ENCODE results near the gene RER1. TPM values are rescaled to one million over a fixed set of nuclear protein-coding genes. Genes with fewer than 3 reads are reported as not detected.

Gene RER1
- total RNA-seq, 1 donor from 2014 or later = 49.6 TPM

GRCh38 chr1:2446861-2447260, 55.2 kb downstream of the RER1 start:
- no peak for DNase-seq (ENCODE audit: extremely low spot score in 2 of 2)
- no peak overlapping the region for H3K4me3 ChIP-seq
- peaks cover 6% of the 10 kb centered on the region for H3K4me1 ChIP-seq
- no peaks in the 10 kb centered on the region for H3K36me3 ChIP-seq
- no peaks in the 10 kb centered on the region for H3K27me3 ChIP-seq
- no peaks in the 10 kb centered on the region for H3K9me3 ChIP-seq
- H3K27ac ChIP-seq = no peak overlapping the region
- intact Hi-C loops (cut with DNase I) = no loop called here
- TF ChIP-seq POLR2AphosphoS5 (IDR thresholded peaks at IDR 0.05; ENCODE audit: insufficient read depth in 1 of 2, low read depth in 1 of 2) (no peak), CTCF (IDR thresholded peaks at IDR 0.05) (no peak), POLR2A (IDR thresholded peaks at IDR 0.05) (no peak)

- intact Hi-C loops (cut with DNase I) = no loop called here
- H3K4me3 ChIP-seq = no peak overlapping the region
Measured at GRCh38 chr1:2447276-2448097, 55.8 kb downstream of the RER1 start.

GRCh38 chr1:2448098-2448445, 56.4 kb downstream of the RER1 start:
- intact Hi-C loops (cut with DNase I) = no loop called here
- Histone ChIP-seq H3K4me3 (no peak overlapping the region), H3K27ac (no peak overlapping the region), H3K36me3 (no peaks in the 10 kb centered on the region), H3K27me3 (no peaks in the 10 kb centered on the region), H3K4me1 (peaks cover 2% of the 10 kb centered on the region), H3K9me3 (no peaks in the 10 kb centered on the region)
- DNase-seq (ENCODE audit: extremely low spot score in 2 of 2) = no peak
- TF ChIP-seq CTCF (IDR thresholded peaks at IDR 0.05) (no peak), POLR2A (IDR thresholded peaks at IDR 0.05) (no peak), POLR2AphosphoS5 (IDR thresholded peaks at IDR 0.05; ENCODE audit: insufficient read depth in 1 of 2, low read depth in 1 of 2) (no peak)

More at GRCh38 chr1:2447276-2448097, 55.8 kb downstream of the RER1 start:
- H3K4me1 ChIP-seq = peaks cover 6% of the 10 kb centered on the region
- TF ChIP-seq CTCF (IDR thresholded peaks at IDR 0.05) = no peak
- no peak for TF ChIP-seq POLR2A (IDR thresholded peaks at IDR 0.05)
- no peak for TF ChIP-seq POLR2AphosphoS5 (IDR thresholded peaks at IDR 0.05; ENCODE audit: insufficient read depth in 1 of 2, low read depth in 1 of 2)
- H3K27me3 ChIP-seq = no peaks in the 10 kb centered on the region
- H3K36me3 ChIP-seq = no peaks in the 10 kb centered on the region
- H3K27ac ChIP-seq = no peak overlapping the region
- H3K9me3 ChIP-seq = no peaks in the 10 kb centered on the region
- DNase-seq (ENCODE audit: extremely low spot score in 2 of 2) = no peak

- Histone ChIP-seq H3K9me3 (no peaks in the 10 kb centered on the region), H3K4me3 (no peak overlapping the region), H3K4me1 (no peaks in the 10 kb centered on the region), H3K27ac (no peak overlapping the region), H3K36me3 (no peaks in the 10 kb centered on the region), H3K27me3 (no peaks in the 10 kb centered on the region)
- TF ChIP-seq CTCF (IDR thresholded peaks at IDR 0.05) (no peak), POLR2AphosphoS5 (IDR thresholded peaks at IDR 0.05; ENCODE audit: insufficient read depth in 1 of 2, low read depth in 1 of 2) (no peak), POLR2A (IDR thresholded peaks at IDR 0.05) (no peak)
- intact Hi-C loops (cut with DNase I) = no loop called here
- DNase-seq (ENCODE audit: extremely low spot score in 2 of 2) = no peak
Measured at GRCh38 chr1:2449636-2450454, 58.2 kb downstream of the RER1 start.

All from vagina (tissue), 2 donors.